HG02759 (cell line): ENCODE data around the gene TNFSF15.

ENCODE experiments used
- ATAC-seq: cut with Tn5 transposase; IDR thresholded peaks from one replicate; pipeline ENCODE4 v1.9.1; 2021; ENCODE audit warnings: mild to moderate bottlenecking, moderate library complexity; ENCODE audit not compliant: unreplicated experiment

Gene TNFSF15

DNA sequence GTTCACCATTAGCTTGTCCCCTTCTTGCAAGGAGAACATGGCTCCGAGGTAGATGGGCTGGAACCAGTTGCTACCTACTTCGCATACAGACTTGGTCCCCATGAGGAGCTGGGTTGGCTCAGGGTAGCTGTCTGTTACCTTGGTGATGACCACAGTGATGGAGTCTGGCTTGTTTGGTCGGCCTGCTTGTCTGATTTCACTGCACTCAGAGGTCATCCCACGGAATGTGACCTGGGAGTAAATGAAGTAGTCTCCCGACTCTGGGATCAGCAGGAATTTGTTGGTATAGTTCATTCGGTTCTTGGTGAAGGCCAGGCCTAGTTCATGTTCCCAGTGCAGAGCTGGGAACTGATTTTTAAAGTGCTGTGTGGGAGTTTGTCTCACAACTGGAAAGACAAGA is 15.3 kb downstream of the TNFSF15 start:
- no peak for ATAC-seq

DNA sequence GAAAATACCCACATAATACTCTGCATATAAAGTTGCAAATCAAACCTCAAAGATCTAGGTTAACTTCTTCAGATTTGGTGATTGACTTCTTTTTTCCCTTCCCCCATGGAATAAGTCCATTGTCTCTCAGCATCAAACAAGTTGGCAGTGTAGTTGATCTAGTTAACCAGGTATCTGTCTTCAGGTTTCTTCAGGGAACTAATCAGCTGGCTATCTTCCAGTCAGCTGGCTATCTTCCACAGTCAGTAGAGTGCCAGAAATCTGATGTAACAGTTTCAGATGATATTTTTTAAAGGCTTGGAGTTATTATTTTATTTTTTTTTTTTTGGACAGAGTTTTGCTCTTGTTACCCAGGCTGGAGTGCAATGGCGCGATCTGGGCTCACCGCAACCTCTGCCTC is 16.8 kb downstream of the TNFSF15 start:
- no peak for ATAC-seq

DNA sequence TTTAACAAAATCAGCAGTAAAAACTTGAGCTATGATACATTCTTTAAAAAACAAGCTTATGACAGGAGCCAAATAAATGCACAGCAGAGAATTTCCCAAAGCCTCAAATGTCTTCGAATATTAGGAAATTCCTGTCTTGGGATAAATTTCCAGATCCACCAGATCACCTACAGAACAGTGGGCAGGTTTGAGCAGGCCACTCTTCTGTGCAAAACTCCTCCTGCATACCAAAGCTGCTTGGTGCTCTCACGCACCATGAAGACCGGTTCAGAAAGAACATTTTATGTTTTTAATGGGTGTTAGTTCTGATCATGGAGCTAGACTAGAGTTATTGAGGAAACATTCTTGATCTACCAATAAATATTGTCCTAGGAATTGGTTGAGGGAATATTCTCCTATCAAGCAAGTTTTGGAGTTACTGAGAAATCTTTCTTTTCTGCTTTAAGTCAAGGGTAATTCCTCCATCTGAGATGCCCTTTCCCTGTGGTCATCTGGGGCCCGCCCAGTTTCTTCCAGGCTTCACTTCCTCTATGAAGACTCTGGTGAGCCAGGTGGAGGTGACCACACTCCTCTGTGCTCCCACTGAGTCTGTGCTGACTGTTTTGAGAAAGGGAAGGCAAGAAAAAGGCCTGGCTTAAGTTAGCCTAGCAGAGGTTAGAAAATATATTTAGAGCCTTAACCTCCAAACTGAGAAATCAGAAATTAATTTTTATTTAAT is 17.9 kb downstream of the TNFSF15 start:
- ATAC-seq = no peak

DNA sequence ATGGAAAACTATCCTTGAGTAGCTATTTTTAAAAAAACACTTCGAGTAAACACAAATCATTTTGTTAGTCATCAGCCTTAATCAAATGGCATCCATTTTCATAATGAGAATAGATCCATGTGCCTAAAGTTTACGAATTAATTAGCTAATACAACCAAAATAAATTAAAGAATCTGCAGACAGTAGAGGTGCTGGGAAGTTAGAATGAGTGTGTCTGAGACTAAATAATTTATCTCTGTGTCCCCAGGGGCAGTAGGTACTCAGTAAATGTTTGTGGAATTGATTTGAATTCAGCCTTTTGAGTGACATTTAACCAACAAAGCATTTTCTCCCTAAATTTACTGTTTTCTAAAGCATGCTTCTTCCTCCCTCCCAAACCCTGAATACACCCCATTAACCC is 18.6 kb downstream of the TNFSF15 start:
- no peak for ATAC-seq

DNA sequence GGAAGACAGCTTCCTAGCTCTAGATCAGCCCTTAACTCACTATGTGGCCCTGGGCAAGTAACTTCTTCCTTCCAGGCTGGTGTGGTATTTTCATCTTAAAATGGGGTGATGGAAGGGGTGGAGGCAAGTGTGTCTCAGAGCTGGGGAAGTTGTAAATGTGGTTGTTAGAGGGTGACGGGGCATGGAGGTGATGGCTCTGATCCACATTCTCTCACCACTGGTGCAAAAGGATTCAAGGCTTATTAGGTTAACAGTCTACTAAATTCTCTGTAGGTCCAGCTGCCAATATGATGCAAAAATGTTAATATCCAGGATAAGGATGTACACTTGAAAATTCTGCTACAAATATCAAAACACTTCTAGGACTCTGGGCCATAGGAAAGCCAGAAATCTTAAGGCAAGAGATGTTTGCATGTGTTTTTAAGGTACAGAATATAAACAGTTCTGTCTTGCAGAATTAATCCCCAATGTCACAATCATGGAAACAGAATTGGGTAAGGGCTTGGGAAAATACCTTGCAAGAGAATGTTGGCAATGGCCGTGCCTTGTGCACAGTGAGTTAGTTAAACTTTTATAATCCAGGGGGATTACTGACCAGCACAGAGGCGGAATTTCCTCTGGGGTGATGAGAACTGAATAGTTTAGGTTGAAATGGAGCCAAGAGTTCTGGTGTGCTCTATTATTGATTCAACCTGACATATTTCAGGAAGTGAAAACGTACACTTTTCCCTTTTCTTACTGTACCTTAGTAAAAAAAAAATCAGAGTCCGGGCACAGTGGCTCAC is 19.8 kb downstream of the TNFSF15 start:
- ATAC-seq = no peak

DNA sequence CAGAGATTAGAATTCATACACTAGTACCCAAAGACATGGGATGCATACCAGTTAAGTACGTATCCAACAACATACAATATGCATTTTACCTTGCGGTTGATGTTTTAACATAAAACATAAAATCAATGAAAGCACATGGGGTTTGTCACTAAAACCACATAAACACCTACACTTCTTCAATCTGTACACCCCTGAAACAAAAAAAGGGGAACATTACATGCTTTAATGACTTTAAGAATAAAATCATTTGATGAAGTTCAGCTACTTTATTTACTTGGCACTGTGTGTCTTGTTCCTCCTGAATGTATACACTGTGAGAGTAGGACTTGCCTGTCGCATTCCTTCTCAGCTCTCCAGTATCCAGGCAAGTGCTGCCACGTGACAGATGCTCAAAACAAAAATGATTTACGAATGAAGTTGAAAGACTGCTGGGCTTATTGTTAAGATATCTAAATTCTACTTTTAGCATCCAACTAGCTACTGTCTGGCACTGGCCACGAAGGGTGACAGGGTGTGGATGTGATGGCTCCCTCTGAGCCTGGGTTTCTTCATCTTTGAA is 21.0 kb downstream of the TNFSF15 start:
- ATAC-seq = no peak

DNA sequence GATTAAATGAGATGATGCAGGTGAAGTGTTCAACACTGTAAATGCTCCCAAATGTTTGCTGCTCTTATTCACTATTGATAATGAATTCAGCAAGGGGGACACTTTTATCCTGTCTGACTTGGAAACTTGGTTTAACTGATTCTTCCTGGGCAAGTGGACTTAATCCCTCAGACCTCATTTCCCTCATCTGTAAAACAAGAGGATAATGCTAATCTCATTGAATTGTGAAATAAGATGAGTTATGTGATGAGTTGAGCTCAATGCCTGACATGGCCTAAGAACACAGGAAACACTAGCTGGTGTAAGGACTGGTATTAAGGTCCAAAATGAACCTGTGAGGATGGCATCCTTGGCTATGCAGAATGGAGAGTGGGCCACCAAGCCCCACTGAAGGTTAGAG is 23.3 kb downstream of the TNFSF15 start:
- ATAC-seq = no peak

DNA sequence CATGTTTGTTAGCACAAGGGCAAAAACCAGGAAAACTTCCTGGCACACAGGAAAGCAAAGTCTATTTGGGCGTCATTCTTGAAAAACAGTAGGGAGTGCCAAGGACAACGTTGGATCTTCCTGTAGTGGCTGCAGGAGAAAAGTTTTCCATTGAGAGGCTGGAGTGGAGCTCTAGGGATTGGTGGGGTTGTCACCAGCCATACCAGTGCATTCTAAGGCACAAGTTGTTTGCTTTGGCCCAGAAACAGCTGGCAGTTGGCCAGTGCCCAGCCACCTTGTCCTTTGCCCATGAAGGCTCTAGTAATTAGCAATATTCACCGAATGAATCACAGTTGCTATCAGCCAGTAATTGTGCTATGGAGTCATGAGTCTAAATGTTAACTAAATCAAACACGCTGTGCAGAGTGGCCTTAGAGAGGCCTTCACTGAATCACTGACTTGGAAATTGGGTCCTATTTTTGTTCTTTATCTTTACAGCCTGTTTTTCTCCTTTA is 26.4 kb downstream of the TNFSF15 start:
- no peak for ATAC-seq

DNA sequence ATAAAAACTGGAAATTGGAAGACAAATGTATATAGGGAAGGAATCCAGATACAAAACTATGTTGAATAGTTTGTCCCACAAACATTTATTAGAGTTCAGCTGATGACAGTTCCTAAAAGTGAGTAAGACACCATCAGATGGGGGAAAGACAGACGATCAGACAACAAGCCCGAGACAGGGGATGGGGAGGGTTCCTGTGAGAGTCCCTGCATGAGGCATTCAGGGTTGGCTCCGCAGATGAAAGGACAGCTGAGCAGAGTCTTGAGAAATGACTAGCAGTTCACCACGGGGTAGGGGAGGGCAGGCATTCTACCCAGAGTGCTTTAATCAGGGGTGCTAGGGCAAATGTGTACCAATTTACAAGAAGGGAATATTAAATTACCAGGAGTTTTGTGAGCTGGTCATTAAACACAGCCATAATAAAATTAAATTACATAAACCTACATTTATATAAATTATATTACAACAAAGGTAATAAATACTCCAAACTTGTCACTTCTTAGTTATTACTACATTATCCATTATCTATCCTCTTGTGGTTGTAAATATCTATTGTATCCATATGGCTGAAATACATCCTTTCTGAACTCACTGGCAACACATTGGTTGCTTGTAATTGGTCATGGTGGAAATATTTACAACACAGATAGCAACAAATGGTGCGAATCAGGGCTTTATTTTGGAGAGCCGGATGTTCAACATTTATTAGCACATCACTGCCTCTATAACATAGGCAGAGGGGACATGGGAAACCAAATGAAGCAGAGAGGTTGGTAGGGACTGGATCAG is 27.8 kb downstream of the TNFSF15 start:
- ATAC-seq = no peak

DNA sequence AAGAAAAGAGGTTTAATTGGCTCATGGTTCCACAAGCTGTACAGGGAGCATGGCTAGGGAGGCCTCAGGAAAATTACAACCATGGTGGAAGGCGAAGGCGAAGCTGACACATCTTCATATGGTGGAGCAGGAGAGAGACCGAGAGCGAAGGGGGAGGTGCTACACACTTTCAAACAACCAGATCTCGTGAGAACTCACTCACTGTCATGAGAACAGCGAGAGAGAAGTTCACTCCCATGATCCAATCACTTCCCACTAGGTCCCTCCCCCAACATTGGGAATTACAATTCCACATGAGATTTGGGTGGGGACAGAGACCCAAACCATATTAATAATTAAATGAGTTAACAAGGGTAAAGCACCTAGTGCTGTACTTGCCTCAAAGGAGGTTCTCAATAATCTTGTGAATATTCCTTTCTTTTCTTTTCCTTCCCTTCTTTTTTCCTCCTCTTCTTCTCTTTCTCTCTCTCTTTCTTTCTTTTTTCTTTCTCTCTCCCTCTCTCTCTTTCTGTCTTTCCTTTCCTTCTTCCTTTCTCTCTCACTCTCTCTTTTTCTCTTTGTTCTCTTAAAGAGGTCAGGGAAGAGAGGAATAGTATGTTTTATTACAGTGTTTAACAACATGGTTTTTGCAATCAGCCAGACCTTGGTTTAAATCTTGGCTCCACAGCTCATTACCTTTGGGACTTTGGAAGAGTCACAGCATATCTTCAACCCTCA is 29.0 kb downstream of the TNFSF15 start:
- no peak for ATAC-seq

DNA sequence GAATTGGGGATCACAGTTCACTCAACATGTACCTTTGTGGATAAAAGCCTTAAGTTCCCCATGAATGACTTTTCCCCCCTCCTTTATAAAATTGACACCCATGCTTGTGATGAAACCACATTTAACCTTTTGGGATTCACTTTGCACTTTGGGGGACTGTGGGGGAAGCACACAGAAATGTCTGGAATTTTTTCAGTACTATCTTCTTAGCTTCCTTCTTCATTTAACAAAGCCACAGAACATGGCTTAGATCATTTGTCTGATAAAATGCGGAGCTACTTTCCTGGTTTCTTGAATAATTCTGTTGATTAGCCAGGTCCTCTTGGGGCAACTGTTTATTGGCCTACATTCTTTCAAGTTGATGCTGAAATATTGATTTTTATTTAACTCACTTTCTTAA is 29.9 kb downstream of the TNFSF15 start:
- ATAC-seq = no peak

DNA sequence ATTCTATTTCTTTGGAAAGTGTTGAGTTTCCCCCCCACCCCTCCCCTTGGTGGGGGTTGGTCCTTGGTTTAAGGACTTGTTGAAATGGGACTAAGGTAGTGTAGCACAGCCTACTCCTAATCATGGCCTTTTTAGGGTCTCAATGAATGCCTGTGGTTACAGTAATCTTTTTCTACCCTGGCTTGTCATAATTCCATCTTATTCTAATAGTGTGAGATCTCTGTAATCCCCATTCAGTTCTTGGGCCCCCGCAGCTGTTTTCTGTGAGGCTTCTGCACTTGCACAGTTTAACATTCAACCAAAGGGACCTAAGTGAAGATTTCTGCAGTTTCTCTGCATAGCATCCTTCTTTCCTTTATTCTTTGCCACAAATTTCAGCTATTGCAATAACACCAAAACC is 30.7 kb downstream of the TNFSF15 start:
- ATAC-seq = no peak

DNA sequence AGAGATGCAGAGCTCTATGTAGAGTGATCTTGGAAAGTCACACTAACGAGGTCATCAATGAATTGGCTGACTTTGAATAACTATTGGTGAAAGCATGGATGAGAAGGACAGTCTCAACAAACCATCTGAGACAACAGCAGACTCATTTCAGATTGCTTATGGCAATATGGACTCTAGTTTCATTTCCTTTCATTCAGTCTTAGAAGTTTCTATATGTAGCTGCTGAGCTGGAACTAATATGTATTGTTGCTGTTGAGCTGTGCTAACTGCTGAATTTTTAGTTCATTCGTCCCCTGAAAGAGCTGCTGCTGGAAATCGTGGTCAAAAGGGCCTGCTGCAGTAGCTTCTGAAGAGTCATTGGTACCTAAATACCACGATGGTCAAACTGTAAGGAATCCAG is 31.3 kb downstream of the TNFSF15 start:
- ATAC-seq = no peak

DNA sequence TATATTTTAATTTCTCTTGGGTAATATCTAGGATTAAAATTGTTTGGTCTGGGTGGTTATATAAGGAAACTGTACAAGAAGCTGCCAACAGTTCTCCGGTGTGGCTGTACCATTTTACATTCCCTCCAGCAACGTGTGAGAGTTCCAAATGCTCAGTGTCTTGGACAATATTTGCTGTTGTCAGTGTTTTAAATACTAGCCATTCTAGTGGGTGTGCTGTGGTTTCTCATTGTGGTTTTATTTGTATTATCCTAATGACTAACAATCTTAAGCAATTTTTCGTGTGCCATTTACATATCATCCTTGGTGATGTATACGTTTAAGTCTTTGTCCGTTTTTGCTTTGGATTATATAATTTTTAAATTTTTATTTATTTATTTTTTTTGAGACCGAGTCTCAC is 34.0 kb downstream of the TNFSF15 start:
- ATAC-seq = no peak

DNA sequence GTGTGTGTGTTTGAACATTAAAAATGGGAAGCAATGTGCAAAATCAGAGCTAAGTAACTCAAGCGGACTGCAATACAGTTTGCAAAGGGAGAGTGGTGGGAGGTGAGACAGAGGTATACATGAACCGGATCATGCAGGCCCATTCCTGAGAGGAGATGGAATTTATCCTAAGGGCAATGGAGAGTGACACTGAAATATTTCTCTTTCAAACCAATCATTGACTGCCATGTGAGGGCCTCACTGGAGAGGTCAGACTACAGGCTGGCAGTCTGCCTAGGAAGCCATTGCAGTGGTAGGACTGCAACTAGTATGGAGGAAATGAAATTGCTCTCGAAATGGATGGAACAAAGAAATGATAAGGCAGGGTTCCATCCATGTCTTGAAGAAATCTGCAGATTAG is 34.8 kb downstream of the TNFSF15 start:
- no peak for ATAC-seq

DNA sequence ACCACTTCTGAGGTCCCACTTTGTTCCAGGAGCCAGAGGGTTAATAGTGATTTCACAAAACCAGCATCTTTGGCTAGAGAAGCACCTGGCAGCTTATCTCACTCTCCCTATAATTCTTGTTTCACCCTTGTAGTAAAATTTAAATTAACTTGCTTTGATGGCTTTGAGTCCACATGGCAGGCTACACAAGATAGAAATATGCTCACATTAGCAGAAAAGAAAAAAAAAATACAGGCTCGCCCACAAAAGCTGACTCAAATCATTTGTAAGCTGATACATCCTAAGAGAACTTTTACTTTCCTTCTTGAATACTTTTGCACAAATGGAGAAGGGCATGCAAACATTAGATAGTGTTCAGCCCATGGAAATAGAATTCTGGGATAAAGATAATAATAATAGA is 36.2 kb downstream of the TNFSF15 start:
- ATAC-seq = no peak

DNA sequence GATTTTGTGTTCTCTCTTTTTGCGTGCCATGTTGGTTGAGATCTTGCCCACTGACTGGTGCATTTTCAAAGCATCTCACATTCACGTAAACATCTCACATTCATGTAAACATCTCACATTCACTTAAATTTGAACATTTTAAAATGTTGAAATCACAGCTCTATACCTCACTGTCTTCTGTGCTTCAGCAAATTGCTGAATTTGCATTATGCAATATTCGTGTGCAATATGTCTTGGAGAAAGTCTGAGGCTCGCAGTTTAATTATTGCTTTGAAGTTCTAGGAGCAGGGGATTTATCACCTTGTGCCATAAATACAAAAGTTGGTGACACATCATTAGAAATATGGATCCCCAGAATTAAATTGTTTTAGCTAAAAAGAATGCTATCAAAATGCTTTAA is 42.6 kb downstream of the TNFSF15 start:
- ATAC-seq = no peak

DNA sequence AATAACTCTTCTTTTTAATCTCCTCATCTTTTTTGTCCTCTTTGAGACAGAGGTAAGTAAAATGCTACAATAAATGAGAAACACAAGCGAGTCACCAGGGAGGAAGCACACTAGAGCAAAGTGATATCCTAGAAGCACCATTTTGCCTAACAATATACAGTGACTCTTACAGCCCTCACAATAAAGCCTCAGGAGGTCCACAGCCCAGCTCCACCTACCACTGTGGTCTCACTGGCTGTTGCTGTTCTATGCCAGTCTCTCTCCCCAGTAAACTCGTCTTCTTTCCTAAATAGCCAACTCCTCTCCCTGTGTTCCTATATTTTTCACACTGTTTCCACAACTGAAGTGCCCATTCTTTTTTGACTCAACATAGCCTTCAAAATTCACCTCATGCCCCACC is 44.3 kb downstream of the TNFSF15 start:
- ATAC-seq = no peak

DNA sequence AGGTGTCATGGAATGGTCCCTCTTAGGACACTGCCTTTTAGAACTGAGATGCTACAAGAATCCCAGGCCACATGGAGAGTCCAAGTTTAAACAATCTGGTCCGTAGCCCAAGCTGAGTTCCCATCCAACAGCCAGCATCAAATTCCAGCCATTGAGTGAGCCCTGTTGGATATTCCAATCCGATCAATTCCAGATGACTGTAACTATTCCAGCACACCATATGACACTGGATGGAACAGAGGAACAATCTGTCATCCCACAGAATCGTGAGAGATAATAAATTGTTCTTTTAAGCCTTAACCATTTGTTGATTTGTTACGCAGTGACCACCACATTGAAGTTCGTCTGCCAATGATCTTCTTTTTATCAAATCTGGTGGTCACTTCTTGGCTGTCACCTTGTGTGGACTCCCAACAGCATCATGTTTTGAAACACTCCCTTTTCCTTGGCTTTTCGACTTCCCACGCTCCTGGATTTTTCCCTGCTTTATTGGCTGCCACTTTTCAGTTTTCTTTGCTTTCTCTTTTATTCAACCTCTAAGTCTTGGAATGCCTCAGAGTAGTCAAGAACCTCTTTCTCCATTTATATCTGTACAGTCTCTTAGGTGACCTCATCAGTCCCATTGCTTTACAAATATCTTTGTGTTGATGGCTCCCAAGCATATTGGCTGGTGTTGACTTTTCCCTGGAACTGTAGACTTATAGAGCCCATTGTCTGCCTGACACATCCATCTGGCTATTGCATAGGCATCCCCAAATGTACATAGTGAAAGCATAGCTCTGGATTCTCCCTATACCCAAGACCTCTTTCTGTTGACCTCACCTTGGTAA is 46.1 kb downstream of the TNFSF15 start:
- ATAC-seq = no peak

DNA sequence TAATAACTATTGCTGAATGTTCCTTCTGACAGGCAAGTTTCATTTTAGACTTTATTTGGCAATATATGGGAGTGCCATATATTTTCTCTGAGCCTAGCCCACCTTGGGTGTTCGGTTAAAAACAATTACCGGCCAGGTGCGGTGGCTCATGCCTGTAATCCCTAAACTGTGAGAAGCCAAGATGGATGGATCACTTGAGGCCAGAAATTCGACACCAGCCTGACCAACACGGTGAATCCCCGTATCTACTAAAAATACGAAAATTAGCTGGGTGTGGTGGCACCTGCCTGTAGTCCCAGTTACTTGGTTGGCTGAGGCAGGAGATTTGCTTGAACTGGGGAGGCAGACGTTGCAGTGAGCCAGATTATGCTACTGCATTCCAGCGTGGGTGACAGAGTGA is 47.9 kb downstream of the TNFSF15 start:
- no peak for ATAC-seq
